Erythroblast (primary cell): ENCODE measurements around the gene LGR6.

ENCODE experiments used
- GATA1 ChIP-seq: IDR thresholded peaks from 2 replicates; pipeline ENCODE4 v1.6.1; 2011; ENCODE audit warnings: low read depth, mild to moderate bottlenecking, control low read depth, low read length, moderate library complexity
- POLR2A ChIP-seq: IDR thresholded peaks from 2 replicates; pipeline ENCODE4 v1.6.1; 2011; ENCODE audit warnings: mild to moderate bottlenecking, low read length

DNA sequence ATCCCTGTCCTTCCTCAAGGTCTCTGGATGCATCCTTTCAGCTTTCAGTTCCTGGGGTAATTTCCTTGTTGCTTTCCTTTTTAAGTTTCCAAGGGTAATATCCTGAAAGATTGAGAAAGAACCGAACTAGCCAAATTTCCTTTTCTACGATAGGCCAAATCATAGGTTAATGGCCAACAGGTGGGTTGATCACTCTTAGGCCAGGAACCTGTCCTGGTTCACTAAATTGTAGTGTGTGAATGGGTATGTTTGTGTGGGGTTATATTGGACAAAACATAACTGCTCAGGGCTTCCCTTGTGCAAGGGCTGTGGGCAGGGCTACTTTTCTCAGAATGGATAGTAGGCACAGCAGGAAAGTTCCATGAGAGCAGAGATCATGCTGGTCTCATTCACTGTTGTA, 131.0 kb downstream of the LGR6 start:
- TF ChIP-seq POLR2A: no peak
- no peak for TF ChIP-seq GATA1
